ENCODE data around the gene CHMP2A.

GRCh38 chr19:58586133-58586765, 31.3 kb upstream of the CHMP2A start:
- TF ChIP-seq POLR2A (IDR thresholded peaks at IDR 0.05): no peak
- TF ChIP-seq, protein P1, sequence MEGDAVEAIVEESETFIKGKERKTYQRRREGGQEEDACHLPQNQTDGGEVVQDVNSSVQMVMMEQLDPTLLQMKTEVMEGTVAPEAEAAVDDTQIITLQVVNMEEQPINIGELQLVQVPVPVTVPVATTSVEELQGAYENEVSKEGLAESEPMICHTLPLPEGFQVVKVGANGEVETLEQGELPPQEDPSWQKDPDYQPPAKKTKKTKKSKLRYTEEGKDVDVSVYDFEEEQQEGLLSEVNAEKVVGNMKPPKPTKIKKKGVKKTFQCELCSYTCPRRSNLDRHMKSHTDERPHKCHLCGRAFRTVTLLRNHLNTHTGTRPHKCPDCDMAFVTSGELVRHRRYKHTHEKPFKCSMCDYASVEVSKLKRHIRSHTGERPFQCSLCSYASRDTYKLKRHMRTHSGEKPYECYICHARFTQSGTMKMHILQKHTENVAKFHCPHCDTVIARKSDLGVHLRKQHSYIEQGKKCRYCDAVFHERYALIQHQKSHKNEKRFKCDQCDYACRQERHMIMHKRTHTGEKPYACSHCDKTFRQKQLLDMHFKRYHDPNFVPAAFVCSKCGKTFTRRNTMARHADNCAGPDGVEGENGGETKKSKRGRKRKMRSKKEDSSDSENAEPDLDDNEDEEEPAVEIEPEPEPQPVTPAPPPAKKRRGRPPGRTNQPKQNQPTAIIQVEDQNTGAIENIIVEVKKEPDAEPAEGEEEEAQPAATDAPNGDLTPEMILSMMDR (IDR thresholded peaks at IDR 0.05): no peak

Measured in lower leg skin (tissue), 3 donors.